HG03521 (cell line): ENCODE results near the gene PXDN.
"Not testable (repeated sequence)": the region's sequence is repeated elsewhere in the genome, so short reads cannot be mapped to it uniquely, and the experiment has no call there.

Source experiments
- ATAC-seq: cut with Tn5 transposase; IDR thresholded peaks from one replicate; pipeline ENCODE4 v1.9.1; 2021; ENCODE audit warnings: mild to moderate bottlenecking, moderate library complexity; ENCODE audit not compliant: unreplicated experiment

The PXDN gene

GRCh38 chr2:1727101-1727771 lies 17.1 kb downstream of the PXDN start:
- no peak for ATAC-seq

- no peak for ATAC-seq
Measured at GRCh38 chr2:1726558-1726957, 17.8 kb downstream of the PXDN start.

GRCh38 chr2:1724351-1724750 lies 20.0 kb downstream of the PXDN start:
- ATAC-seq, result not testable (repeated sequence)

- no peak for ATAC-seq
Measured at GRCh38 chr2:1723397-1724042, 20.8 kb downstream of the PXDN start.

- no peak for ATAC-seq
Measured at GRCh38 chr2:1722692-1723091, 21.6 kb downstream of the PXDN start.

- no peak for ATAC-seq
Measured at GRCh38 chr2:1721706-1722646, 22.3 kb downstream of the PXDN start.

GRCh38 chr2:1718339-1719220 lies 25.7 kb downstream of the PXDN start:
- ATAC-seq, result no peak

GRCh38 chr2:1717113-1717512 lies 27.2 kb downstream of the PXDN start:
- no peak for ATAC-seq

- no peak for ATAC-seq
Measured at GRCh38 chr2:1716441-1716840, 27.9 kb downstream of the PXDN start.

GRCh38 chr2:1716014-1716305 lies 28.4 kb downstream of the PXDN start:
- not testable (repeated sequence) for ATAC-seq

- ATAC-seq, result no peak
Measured at GRCh38 chr2:1715184-1716013, 28.9 kb downstream of the PXDN start.

- ATAC-seq, result no peak
Measured at GRCh38 chr2:1714291-1715064, 29.8 kb downstream of the PXDN start.

- ATAC-seq, result no peak
Measured at GRCh38 chr2:1713839-1714236, 30.5 kb downstream of the PXDN start.

- ATAC-seq, result no peak
Measured at GRCh38 chr2:1713142-1713838, 31.0 kb downstream of the PXDN start.

GRCh38 chr2:1709946-1710560 lies 34.3 kb downstream of the PXDN start:
- no peak for ATAC-seq

- no peak for ATAC-seq
Measured at GRCh38 chr2:1709335-1709605, 35.0 kb downstream of the PXDN start.

- ATAC-seq, result no peak
Measured at GRCh38 chr2:1708476-1709334, 35.6 kb downstream of the PXDN start.
